OCI-LY1 (cell line): ENCODE data around the gene ZNF653.

ENCODE experiments used
- H2AFZ ChIP-seq: fragments of 200-600 bp; sonication (generic), shearing (Covaris generic); 2 replicates; pipeline ENCODE4 v1.6.0; 2014; ENCODE audit warnings: antibody characterized with exemption, mild to moderate bottlenecking, low read length
- H3F3A ChIP-seq: fragments of 200-600 bp; sonication (generic), shearing (Covaris generic); 2 replicates; pipeline ENCODE4 v1.6.0; 2014; ENCODE audit warnings: mild to moderate bottlenecking, antibody characterized with exemption, low read length, moderate library complexity; ENCODE audit not compliant: insufficient read depth
- H3K27ac ChIP-seq: fragments of 200-600 bp; sonication (generic); 2 replicates; pipeline ENCODE4 v1.5.1; 2014; ENCODE audit warnings: low read length, mixed run types, mild to moderate bottlenecking, low read depth; ENCODE audit not compliant: poor library complexity, severe bottlenecking
- H3K27me3 ChIP-seq: fragments of 200-600 bp; sonication (generic); 2 replicates; pipeline ENCODE4 v1.6.0; 2014; ENCODE audit warnings: antibody characterized with exemption, mild to moderate bottlenecking, low read length, moderate library complexity; ENCODE audit not compliant: insufficient read depth
- H3K36me3 ChIP-seq: fragments of 200-600 bp; sonication (generic); 2 replicates; pipeline ENCODE4 v1.6.1; 2014; ENCODE audit warnings: mild to moderate bottlenecking, antibody characterized with exemption, low read length, moderate library complexity, mixed read lengths; ENCODE audit not compliant: insufficient read depth
- H3K4me1 ChIP-seq: fragments of 200-600 bp; sonication (generic); 2 replicates; pipeline ENCODE4 v1.5.1; 2014; ENCODE audit warnings: mild to moderate bottlenecking, low read length, moderate library complexity; ENCODE audit not compliant: insufficient read depth, severe bottlenecking
- H3K4me2 ChIP-seq: fragments of 200-600 bp; sonication (generic), shearing (Covaris generic); 2 replicates; pipeline ENCODE4 v1.6.1; 2014; ENCODE audit warnings: low read length
- H3K4me3 ChIP-seq: fragments of 200-600 bp; sonication (generic); 2 replicates; pipeline ENCODE4 v1.5.1; 2014; ENCODE audit warnings: low read length, low read depth, mild to moderate bottlenecking, mixed read lengths; ENCODE audit not compliant: poor library complexity, severe bottlenecking
- H3K79me2 ChIP-seq: fragments of 200-600 bp; shearing (Covaris generic); 2 replicates; pipeline ENCODE4 v1.6.1; 2016; ENCODE audit warnings: mixed run types, low read length, mixed read lengths; ENCODE audit not compliant: insufficient read depth
- H3K9ac ChIP-seq: fragments of 200-600 bp; sonication (generic), shearing (Covaris generic); 2 replicates; pipeline ENCODE4 v1.6.1; 2014; ENCODE audit warnings: mild to moderate bottlenecking, low read length, mixed read lengths
- H3K9me2 ChIP-seq: fragments of 200-600 bp; sonication (generic), shearing (Covaris generic); 2 replicates; pipeline ENCODE4 v1.6.1; 2014; ENCODE audit warnings: low read depth, mild to moderate bottlenecking, low read length, mixed read lengths
- H3K9me3 ChIP-seq: fragments of 200-600 bp; shearing (Covaris generic); 2 replicates; pipeline ENCODE4 v1.6.1; 2014; ENCODE audit warnings: low read length, mixed read lengths
- H4K20me1 ChIP-seq: fragments of 200-600 bp; sonication (generic), shearing (Covaris generic); 2 replicates; pipeline ENCODE4 v1.6.0; 2016; ENCODE audit warnings: mild to moderate bottlenecking, low read length; ENCODE audit not compliant: insufficient read depth
- CTCF ChIP-seq: fragments of 200-600 bp; sonication (generic), shearing (Covaris generic); IDR thresholded peaks from 2 replicates; pipeline ENCODE4 v1.5.1; 2017; ENCODE audit warnings: mild to moderate bottlenecking, antibody characterized with exemption, low read length, moderate library complexity, mixed read lengths
- EZH2 ChIP-seq: fragments of 200-600 bp; sonication (generic), shearing (Covaris generic); IDR thresholded peaks from 2 replicates; pipeline ENCODE4 v1.8.0; 2017; ENCODE audit warnings: borderline replicate concordance, mixed run types, mild to moderate bottlenecking, antibody characterized with exemption, low read length, moderate library complexity, mixed read lengths

Gene ZNF653

DNA sequence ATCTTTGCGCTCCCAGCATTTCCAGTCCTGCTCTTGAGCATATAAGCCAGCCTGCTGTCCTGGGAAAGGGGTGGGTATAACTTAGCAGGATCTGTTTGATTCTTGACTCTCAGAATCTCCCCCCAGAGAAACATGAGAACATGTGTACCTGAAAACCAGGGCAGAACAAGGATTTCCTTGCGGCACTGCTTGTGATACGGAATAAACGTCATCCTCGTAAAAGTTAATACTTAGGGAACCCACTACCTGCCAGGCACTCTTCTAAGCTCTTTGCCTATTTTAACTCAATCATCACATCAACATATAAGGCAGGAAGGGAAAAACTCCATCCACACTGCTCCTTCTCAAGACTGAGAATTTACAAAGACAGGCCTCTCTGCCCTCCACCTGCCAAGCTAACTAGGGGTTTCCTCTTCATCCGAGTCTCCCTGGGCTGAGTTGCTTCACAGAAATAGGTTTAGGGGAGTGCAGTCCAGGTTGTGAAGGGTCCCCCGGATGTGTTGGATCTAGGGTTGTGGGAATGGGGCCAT, 1.1 kb downstream of the ZNF653 start:
- H3K27ac ChIP-seq: peak overlapping the region; percentile 35
- no peaks in the 10 kb centered on the region for H3K36me3 ChIP-seq
- no peak overlapping the region for H2AFZ ChIP-seq
- H3K4me2 ChIP-seq: peak overlapping the region; percentile 88
- peaks cover 28% of the 10 kb centered on the region for H3K4me1 ChIP-seq
- peak overlapping the region; percentile 77 for H3K9ac ChIP-seq
- no peaks in the 10 kb centered on the region for H3K9me3 ChIP-seq
- H3K27me3 ChIP-seq: no peaks in the 10 kb centered on the region
- H3F3A ChIP-seq: no peaks in the 10 kb centered on the region
- peak overlapping the region; percentile 84 for H3K4me3 ChIP-seq
- no peaks in the 10 kb centered on the region for H3K9me2 ChIP-seq
- TF ChIP-seq EZH2 (no peak), CTCF (no peak)
- H4K20me1 ChIP-seq: no peaks in the 10 kb centered on the region
- no peaks in the 10 kb centered on the region for H3K79me2 ChIP-seq

DNA sequence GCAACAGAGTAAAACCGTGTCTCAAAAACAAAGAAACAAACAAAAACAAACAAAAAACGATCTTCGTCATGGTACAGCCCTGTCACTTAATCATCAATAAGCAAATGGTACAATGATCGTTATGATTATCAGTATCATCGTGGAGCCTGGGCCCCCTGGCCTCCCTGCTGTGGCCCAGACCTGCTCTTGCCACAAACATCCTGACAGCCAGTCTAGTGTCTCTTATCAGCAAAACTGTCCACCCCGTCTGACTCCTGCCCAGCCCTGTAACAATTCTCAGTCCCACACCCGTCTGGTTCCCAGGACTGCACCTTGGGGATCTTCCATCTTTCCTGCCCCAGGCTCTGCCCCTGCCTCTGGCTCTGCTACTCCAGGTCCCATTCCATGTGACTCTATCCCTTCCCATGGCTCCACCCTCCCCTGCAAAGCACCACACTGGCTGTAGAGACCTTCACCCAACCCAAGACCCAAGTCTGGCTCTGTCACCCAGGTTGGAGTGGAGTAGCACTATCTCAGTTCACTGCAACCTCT, 5.7 kb downstream of the ZNF653 start:
- Histone ChIP-seq H3K9ac (no peak overlapping the region), H3K9me2 (no peaks in the 10 kb centered on the region), H3K4me3 (no peak overlapping the region), H4K20me1 (no peaks in the 10 kb centered on the region), H3K27me3 (no peaks in the 10 kb centered on the region), H3K9me3 (no peaks in the 10 kb centered on the region), H2AFZ (no peak overlapping the region), H3K27ac (no peak overlapping the region), H3K79me2 (no peaks in the 10 kb centered on the region), H3F3A (no peaks in the 10 kb centered on the region), H3K4me1 (peaks cover 8% of the 10 kb centered on the region), H3K36me3 (peaks cover 14% of the 10 kb centered on the region), H3K4me2 (no peak overlapping the region)
- TF ChIP-seq CTCF: no peak
- TF ChIP-seq EZH2: no peak

DNA sequence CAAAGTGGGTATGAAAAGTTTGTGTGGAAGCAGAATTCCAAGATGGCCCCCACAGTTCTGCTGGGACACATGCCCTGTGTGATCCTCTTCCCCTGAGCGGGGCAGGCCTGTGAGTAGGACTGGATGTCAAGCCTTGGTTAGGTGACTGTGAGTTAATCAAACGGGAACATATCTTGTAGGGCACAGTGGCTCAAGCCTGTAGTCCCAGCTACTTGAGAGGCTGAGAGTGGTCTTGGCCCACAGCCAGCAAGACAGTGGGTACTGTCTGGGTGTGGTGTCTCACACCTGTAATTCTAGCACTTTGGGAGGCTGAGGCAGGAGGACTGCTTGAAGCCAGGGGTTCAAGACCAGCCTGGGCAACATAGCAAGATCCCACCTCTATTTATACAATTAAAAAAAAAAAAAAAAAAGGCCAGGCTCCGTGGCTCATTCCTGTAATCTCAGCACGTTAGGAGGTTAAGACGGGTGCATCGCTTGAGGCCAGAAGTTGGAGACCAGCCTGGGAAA, 6.4 kb downstream of the ZNF653 start:
- Histone ChIP-seq H3K4me2 (no peak overlapping the region), H3K9me3 (no peaks in the 10 kb centered on the region), H3K4me3 (no peak overlapping the region), H3K36me3 (peaks cover 14% of the 10 kb centered on the region), H3K27me3 (no peaks in the 10 kb centered on the region), H3F3A (no peaks in the 10 kb centered on the region), H3K4me1 (peaks cover 2% of the 10 kb centered on the region), H3K27ac (no peak overlapping the region), H3K9ac (no peak overlapping the region), H4K20me1 (no peaks in the 10 kb centered on the region), H3K79me2 (no peaks in the 10 kb centered on the region), H3K9me2 (no peaks in the 10 kb centered on the region), H2AFZ (no peak overlapping the region)
- no peak for TF ChIP-seq CTCF
- TF ChIP-seq EZH2: no peak
